ENCODE results near the gene TRIM39.

Gene TRIM39

DNA sequence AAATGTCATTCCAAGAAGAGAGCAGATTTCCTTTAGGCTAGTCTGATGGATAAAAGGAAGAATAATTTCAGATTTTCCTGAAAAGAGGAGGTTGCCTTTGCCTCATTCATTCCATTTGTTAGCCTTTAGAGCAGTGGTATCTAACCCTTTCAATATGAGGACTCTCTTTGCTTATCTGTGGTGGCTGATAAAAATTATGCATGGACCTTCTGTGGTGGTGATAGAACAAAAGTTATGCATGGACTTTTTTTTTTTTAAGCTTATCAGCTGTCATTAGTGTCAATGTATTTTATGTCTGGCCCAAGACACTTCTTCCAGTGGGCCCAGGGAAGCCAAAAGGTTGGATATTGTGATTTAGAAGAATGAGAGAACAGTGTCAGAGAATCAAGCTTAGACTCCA lies 1.7 kb downstream of the TRIM39 start:
- DNase-seq: no peak

DNA sequence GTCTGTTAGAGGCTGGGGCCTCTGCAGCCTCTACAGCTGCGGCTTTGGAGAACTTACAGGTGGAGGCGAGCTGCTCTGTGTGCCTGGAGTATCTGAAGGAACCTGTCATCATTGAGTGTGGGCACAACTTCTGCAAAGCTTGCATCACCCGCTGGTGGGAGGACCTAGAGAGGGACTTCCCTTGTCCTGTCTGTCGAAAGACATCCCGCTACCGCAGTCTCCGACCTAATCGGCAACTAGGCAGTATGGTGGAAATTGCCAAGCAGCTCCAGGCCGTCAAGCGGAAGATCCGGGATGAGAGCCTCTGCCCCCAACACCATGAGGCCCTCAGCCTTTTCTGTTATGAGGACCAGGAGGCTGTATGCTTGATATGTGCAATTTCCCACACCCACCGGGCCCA lies 2.6 kb downstream of the TRIM39 start:
- no peak for DNase-seq

DNA sequence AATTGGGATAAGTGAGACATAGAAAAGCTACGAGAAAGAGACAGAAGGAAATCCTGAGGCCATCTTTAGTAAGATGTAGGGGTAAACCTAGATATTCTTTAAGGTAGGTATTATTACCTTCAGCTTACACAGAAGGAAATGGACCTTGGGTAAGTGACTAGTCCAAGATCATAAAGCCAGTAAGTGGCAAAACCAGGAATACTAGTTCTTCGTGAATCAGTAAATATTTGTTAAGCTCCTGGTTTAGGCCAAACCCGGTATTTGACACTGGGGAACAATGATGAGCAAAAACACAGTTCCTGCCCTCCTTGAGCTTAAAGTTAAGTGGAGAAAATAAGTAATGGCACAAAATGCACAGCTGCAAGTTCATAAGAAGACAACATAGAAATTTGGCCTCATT lies 5.3 kb downstream of the TRIM39 start:
- DNase-seq: no peak

DNA sequence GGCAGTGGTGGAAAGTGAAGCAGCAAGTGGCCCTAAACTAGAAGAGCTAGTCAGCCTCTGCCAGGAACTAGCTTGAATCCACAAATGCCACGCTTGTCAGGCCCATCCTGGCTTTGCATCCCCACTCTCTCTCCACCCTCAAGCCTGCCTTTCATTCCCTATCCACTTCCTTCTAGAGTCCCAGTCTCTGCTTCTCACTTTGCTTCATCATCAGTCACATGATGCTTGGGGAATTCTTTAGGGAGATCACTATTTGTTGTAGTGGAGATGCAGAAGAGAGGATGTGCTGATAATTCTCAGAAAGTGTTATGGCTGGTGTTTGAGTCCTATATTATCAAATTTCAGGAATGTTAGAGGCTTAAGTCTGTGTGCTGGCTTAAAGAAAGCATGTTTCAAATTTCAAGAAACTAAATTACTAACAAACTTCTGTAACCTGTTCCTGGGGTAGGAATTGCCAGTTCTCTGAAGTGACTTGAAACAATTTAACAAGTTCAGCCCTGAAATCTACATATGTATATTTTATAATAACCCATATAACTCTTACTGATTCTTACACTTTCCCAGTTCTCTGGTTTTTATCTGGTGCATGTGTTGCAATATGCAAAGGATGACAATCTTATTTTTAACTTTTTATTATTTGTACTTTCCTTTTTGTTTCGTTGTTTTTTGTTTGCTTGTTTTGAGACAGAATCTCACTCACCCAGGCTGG lies 7.5 kb downstream of the TRIM39 start:
- no peak for DNase-seq

DNA sequence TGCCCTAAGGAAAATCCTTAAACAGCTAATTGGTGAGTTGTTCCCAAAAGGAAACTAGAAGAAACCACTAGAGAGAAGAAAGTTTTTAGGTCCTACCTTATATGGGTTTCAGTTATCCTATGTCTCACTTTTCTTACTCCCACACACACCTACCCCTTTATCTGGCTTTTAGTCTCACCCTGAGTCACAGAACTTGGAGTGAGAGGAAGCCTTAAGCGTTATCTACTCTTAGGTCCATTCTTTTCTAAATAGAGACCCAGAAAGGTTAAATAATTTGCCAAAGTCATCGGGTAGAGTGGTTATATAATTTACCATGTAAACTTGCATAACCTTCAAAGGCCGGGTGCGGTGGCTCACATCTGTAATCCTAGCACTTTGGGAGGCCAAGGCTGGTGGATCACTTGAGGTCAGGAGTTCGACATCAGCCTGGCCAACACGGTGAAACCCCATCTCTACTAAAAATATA lies 13.9 kb downstream of the TRIM39 start:
- no peak for DNase-seq

DNA sequence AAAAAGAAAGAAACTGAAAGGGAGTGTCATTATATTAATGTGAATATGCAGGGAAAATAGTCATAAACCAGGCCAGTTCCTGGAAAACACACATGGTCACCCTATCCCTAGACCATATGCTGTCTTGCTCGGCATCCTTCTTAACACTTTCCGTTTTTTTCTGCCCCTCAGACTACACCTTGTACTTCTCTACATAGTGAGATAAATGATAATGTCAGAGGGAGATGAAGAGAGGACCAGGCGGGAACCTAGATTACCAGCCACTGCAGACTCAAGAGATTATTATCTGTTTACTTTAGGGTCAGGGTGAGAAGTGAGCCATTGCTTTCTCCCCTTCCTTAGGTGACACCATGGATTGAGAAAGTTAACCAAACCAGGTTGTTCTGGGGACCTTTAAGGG lies 14.5 kb downstream of the TRIM39 start:
- DNase-seq: no peak

DNA sequence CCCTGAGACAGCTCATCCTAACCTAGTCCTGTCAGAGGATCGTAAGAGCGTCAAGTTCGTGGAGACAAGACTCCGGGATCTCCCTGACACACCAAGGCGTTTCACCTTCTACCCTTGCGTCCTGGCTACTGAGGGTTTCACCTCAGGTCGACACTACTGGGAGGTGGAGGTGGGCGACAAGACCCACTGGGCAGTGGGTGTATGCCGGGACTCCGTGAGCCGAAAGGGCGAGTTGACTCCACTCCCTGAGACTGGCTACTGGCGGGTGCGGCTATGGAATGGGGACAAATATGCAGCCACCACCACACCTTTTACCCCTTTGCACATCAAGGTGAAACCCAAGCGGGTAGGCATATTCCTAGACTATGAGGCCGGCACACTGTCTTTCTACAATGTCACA lies 15.0 kb downstream of the TRIM39 start:
- no peak for DNase-seq

DNA sequence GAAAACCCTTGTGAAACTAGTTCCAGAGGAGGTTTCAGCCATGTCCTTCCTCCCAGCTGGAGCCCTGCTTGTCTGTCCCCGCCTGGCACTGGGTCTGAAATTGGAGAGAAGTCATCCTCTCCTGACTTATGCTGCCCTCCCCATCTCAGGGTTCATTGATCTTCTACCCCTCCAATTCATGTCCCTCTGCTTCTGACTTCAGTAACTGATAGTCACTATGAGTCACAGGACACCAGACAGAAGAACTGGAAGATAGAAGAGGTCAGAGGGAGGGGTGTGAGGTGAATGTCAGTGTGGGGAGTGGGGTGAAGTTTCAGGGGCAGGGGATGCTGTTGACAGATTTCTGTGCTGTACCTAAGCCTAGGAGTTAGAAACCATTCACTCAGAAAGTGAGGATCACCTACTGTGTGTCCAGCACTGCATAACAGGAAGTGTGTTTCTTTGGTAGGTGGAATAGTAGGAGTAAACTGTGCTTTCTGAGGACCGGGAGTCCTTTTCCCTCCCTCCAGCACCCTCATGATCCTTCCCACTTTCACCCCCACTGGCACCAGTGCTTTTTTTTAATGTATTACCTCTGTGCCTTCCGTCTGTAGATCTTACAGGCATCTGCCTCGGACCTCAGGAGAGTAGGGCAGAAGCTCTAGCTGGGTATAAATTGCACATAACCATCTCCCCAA lies 17.6 kb downstream of the TRIM39 start:
- DNase-seq: no peak

DNA sequence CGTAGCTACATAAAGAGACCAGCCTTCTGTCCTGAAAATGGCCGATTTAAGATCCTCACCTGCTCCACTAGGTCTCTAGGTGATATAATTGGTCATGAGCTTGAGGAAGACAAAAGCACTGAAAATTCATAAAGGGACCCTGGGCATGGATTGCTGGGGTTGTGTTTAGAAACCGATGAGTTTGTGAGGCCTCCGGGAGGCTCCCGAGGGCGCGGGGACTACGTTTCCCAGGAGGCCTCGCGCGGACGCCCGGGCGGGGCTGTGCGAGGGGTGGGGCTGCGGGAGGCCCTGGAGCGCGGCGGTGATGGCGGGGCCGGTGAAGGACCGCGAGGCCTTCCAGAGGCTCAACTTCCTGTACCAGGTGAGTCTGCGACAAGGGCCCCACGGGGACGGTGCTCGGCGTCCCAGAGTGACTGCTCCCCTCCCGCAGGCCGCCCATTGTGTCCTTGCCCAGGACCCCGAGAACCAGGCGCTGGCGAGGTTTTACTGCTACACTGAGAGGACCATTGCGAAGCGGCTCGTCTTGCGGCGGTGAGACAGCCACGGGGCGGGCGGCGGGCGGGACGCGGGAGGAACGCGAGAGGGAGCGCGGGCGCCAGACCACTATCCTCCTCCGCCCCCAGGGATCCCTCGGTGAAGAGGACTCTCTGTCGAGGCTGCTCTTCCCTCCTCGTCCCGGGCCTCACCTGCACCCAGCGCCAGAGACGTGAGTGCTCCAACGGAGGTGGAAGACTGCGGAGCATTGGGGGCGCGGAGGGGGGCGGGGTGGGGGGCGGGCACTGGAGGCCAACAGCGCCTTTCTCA lies 18.3 kb downstream of the TRIM39 start, which contains the start of gene RPP21:
Gene RPP21, plus strand, starts transcription at position 289 of the 804 bp plus-strand sequence. Its CDS starts 16 bp downstream, at position 305.
- peak; percentile 74 to 86 (median 81) for DNase-seq

DNA sequence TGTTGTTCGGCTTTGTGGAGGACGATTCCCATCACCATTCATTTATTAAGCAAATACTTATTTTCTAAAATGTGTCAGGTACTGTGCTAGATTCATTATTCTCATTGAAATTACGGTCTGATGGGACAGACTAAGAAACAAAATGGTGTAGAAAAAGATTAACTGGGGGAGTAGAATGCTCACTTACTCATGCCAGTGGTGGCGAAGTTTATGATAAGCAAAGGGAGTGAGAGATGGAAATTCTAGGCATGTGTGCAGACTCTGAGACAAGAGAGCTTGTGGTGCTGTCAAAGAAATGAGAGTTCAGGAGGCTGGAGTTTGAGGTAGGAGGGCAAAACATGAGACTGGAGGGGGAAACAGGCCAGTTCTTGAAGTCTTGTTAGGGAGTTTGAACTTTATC lies 19.1 kb downstream of the TRIM39 start:
- DNase-seq: no peak

DNA sequence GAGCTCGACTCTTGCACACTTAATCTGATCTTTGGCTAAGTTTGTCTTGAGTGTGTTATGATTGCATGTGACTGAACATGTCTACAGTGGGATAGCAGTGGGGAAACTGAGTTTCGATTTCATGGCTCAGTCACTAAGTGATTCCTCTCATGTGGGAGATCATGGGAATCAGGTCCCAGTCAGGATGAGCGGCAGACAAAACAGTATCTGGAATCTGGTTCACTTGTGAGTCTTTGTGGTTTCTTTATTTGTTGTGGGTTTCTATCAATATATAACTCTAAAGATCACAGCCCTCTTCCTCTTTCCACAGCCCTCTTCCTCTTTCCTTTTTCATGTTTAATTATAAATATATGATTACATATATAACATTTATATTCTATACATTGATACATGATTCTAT lies 22.2 kb downstream of the TRIM39 start:
- DNase-seq: no peak

DNA sequence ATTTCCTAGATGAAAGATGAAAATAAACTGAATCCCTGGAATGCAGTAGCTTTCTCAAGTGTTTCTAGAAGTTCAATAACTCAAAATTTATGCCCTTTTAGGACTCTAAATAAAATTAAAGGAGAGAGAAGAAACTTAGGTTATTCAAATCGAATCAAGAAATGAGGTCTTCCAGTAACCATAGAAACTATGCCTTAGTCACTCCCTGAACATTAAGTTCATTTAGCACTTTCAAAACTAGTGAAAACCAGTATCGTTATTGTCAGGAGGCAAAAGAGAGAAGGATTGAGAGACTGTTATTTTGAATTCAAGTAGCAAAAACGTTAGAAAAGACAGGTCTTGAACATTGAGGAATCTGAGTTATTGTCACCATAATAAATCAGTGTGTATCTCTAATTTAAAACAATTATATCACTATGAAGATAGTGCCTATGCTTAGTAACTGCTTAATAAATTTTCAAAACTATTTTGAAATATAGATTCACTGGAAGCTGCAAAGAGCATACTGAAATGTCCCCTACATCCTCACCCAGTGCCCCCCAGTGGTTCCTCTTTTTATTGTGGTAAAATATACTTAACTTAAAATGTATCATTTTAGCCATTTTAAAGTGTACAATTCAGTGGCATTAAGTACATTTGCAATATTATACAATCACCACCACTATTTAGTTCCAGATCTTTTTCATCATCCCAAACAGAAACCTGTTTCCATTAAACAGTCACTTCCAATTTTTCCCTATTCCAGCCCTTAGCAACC lies 22.9 kb downstream of the TRIM39 start:
- DNase-seq: no peak

DNA sequence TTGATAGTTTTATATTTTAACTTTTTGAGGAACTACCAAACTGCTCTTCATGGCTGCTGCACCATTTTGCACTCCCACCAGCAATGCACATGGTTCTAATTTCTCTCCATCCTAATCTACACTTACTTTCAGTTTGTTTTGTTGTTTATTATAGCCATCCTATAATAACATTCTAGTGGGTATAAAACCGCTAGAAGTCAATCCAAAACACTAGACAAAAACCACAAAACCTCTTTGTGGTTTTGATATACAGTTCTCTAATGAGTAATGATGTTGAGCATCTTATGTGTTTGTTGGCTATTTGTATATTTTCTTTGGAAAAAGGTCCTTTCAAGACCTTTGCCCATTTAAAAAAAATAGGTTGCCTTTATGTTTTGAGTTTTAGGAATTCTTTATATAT lies 23.8 kb downstream of the TRIM39 start:
- peak in 1 of 5 donors; percentile 21 for DNase-seq

DNA sequence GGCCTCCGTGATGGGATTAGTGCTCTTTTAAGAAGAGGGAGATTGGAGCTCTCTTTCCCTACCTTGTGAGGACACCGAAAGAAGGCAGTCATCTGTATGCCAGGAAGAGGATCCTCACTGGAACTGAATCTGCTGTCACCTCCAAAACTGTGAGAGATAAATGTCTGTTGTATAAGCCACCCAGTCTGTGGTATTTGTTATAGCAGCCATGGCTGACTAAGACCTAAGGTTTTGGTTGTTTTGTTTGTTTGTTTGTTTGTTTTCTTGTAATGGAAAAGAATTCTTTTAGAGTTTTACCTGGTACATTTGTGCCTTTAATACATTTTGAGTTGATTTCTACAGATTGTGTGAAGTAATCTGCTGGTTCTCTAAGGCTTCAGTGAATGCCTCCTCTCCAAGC lies 25.8 kb downstream of the TRIM39 start:
- DNase-seq: no peak

DNA sequence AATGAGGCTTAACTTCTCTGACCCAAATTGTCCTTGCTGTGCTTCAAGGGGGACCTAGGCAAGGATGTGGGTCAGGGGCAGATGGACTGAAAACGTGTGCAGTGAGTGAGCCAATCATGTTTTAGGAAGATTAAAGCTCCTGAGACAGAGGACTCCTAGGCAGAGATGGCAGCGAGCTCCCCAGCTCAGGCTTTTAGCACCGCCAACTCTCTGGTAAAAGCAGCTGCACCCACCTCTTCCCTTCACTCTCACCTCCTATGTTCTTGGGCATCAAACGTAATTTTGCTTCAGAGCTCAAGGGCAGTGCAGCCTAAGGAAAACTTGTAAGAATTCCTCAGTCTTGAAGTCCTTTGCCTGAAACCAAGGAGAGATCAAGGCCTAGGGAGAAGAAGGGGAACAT lies 28.6 kb downstream of the TRIM39 start:
- DNase-seq: no peak

DNA sequence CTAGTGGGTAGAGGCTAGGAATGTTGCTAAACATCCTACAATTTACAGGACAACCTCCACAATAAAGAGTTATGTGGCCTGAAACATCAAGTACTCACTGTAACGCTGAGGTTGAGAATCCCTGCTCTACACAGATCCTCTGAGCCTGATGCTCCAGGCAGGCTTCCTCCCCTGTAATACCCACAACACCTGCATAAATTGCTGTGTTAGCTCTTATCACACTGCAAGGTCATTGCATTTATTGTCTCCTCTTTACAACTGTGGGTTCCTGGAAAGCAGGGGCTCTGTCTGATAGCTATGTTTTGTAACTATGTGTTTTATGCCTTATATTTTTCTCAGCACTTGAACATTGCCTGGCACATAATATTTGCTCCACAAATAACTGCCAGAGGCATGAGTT lies 29.8 kb downstream of the TRIM39 start:
- DNase-seq: no peak

DNA sequence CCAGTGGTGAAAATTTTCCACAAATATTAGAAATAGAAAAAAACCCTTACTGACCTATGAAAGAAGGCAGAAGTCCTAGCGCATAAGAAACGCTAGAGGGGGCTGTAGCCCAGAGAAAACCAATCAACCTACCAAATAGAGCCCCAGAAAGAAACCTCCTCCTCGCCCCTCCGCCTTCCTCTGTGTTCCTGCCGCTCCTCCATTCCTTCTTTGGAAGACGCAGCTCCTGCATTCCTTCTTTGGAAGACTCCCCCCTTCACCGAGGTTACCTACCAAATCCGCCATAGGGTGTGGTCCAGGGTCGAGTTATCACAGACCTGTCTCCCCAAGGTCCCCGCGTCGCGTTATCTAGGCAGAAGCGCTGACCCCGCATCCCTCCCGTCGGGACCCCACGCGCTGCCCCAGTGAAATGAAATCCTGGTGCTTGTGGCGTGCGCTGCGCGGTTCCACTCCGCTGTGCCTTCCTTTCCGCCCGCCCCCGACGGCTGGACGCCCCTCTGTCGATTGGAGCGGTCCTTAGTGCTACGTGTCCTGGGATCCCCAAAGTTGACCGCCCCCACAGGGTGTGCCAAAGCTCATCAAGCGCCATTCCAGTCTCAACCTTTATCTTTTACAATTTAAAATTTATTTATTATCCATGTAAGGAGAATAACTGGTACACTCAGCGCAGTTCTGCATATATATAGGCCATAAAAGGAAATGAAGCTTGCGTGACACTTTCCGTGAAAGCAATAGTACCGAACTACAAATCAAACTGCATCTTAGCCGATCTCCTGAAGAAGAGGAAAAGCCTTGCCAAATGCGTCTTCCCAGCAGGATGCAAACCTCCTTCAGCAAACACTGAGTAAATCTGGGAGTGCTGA lies 31.2 kb downstream of the TRIM39 start:
- peak; percentile 16 to 52 (median 36) for DNase-seq

DNA sequence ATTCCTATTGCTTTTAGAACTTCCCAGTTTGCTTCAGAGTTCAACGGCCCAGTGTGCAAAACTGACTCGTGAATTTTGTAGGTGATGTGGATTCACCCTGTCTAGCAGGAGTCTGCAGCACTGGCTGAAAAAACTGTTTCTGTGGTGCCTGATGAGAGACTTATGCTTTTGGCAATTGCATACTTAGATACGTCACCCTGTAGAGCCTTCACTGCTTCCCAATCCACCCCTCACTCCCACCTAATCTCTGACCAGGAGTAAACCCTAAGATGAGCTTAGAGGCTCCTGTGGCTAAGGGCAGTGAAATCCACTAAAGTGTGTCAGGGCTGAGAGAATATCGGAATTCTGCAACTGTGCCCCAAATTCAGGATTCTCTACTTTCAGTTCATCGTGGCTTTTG lies 32.5 kb downstream of the TRIM39 start:
- DNase-seq: no peak

DNA sequence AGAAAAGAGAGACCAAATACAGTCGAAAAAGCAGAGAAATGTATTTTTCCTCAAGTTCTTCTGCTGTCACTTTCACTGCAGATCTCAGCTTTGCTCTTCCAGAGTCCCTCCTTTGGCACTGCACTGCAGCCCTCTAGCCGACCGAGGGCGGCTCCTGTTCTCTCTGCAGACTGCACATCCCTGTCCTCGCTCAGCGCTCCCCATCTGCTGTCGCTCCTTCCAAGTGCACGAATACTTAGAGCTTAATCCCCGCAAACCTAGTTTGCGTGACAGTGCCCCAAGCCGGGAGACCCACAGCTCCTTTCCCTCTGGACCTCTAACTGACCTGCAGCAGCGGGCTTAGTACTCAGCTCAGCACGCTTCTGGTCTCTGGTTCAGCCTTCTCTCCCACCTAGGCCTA lies 33.4 kb downstream of the TRIM39 start:
- DNase-seq: no peak

DNA sequence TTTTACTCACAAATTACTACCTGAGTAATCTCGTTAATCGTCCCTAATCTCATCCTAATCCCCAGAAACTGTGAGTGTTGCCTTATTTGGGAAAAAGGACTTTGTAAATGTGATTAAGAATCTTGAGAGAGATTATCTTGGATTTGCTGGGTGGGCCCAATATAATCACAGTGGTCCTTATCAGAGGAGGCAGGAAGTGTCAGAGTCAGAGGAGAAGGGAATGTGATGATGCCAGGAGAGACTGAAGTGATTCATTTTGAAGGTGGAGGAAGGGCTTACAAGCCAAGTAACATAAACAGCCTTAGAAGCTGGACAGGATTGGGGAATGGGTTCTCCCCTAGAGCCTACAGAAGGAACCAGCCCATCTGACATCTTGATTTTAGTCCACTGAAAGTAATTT lies 34.9 kb downstream of the TRIM39 start:
- DNase-seq: no peak

DNA sequence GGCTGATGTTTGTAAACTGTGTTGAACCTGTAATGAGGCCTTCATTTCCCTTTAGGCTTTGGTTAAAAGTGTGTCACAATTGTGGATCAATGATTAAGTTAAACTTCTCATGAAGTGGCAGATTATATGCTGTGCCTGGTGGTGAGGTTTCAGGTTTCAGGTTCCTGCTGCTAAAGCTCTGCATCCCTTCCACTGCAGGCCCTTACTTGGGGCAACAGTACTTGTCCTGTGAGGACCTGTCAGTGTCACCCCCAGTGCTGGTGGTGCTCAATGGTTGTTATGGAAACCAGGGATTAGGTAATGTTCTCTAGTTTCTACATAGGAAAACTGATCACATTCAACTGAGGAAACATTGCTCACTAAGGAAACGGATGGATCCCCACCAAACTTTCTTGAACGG lies 36.7 kb downstream of the TRIM39 start:
- DNase-seq: no peak

DNA sequence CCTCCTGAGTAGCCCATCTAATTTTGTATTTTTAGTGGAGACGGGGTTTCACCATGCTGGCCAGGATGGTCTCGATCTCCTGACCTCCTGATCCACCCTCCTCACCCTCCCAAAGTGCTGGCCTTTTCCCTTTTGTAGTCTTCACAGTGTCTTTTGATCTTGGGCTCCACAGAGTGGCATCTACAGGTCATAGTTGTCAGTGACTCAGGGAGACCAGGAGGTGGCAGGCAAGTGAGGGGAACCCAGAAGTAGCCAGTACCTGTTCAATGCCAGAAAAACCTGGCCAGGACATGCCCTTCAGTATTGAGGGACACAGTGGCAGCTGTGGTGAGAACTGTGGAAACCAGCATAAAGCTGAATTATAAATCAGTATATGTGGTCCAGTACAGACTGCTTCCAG lies 37.9 kb downstream of the TRIM39 start:
- no peak for DNase-seq

Measured in T-helper 1 cell (primary cell).